Body of pancreas (tissue), 4 donors: ENCODE data around the gene ABR.
"Not testable (repeated sequence)": the region's sequence is repeated elsewhere in the genome, so short reads cannot be mapped to it uniquely, and the experiment has no call there.

Source experiments
- POLR2A ChIP-seq, 3 donors: fragments of 450-650 bp; IDR thresholded peaks; one replicate each; pipeline ENCODE4 v1.6.1; 2016; ENCODE audit warnings: antibody characterized with exemption in 3 of 3, mild to moderate bottlenecking in 2 of 3
- TF ChIP-seq, protein P1 (sequence below), 7 experiments: fragments of 450-650 bp in 4 of 7; fragments of 200-600 bp in 3 of 7; sonication (generic) in 3 of 7; IDR thresholded peaks; one replicate each; pipeline ENCODE4 v1.5.1; 2016 to 2019; ENCODE audit warnings: antibody characterized with exemption in 7 of 7

DNA sequence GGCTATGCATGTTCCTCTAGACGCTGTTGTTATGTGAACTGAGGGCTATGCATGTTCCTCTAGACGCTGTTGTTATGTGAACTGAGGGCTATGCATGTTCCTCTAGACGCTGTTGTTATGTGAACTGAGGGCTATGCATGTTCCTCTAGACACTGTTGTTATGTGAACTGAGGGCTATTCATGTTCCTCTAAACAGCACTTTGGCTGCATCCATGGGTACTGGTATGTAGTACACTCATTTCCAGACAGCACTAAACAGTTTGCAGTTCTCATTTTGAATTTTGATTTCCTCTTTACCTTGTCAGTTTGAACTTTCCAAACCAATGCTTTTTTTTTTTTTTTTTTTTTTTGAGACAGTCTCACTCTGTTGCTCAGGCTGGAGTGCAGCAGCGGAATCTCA lies 114.4 kb downstream of the ABR start:
- TF ChIP-seq, protein P1, sequence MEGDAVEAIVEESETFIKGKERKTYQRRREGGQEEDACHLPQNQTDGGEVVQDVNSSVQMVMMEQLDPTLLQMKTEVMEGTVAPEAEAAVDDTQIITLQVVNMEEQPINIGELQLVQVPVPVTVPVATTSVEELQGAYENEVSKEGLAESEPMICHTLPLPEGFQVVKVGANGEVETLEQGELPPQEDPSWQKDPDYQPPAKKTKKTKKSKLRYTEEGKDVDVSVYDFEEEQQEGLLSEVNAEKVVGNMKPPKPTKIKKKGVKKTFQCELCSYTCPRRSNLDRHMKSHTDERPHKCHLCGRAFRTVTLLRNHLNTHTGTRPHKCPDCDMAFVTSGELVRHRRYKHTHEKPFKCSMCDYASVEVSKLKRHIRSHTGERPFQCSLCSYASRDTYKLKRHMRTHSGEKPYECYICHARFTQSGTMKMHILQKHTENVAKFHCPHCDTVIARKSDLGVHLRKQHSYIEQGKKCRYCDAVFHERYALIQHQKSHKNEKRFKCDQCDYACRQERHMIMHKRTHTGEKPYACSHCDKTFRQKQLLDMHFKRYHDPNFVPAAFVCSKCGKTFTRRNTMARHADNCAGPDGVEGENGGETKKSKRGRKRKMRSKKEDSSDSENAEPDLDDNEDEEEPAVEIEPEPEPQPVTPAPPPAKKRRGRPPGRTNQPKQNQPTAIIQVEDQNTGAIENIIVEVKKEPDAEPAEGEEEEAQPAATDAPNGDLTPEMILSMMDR (IDR thresholded peaks at IDR 0.05), result not testable (repeated sequence)
- TF ChIP-seq POLR2A (IDR thresholded peaks at IDR 0.05), result not testable (repeated sequence)
